Parietal lobe (tissue), 2 donors: Measurements from ENCODE around the gene ERG28. TPM values are rescaled to one million over a fixed set of nuclear protein-coding genes. Genes with fewer than 3 reads are reported as not detected.

Experiments used
- small RNA-seq: library from RNA; depleted of rRNA; stranded (forward); fragments of <200 nt; gene quantifications from one replicate; pipeline ENCODE3, GENCODE V24; 2014; ENCODE audit warnings: low replicate concordance
- total RNA-seq: library from RNA; depleted of rRNA; stranded (reverse); fragments of >200 nt; gene quantifications from one replicate; pipeline ENCODE4 v1.2.3, GENCODE V29; 2014

Gene ERG28, protein sequence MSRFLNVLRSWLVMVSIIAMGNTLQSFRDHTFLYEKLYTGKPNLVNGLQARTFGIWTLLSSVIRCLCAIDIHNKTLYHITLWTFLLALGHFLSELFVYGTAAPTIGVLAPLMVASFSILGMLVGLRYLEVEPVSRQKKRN
- total RNA-seq: 8.8 TPM

GRCh38 chr14:75660630-75661498, at the start of gene ERG28, which contains the start of gene TTLL5:
ERG28 (minus strand) TSS chr14:75660876; CDS start chr14:75657502, 3,374 bp downstream.
TTLL5 (plus strand) TSS chr14:75661246; CDS start chr14:75663150, 1,904 bp downstream.

Small RNA genes within 50 kb of the gene (small RNA-seq; reads per million reads assigned to genes)
- not detected for gene RNA5SP387

Other genes starting within 250 kb of the ERG28 start
- 2.5 TPM for gene JDP2, start 232.9 kb downstream of the ERG28 start, total RNA-seq
- gene BATF, start 138.4 kb downstream of the ERG28 start, total RNA-seq: not detected
- gene FLVCR2, start 82.3 kb downstream of the ERG28 start, total RNA-seq: 4.4 TPM
- gene TTLL5, start 370 bp upstream of the ERG28 start, total RNA-seq: 80.4 TPM